NCI-H1417 treated with DMSO at 0.1 percent for 48 hours (cell line): ENCODE data around the gene LIN7B.
"Not testable (repeated sequence)": the region's sequence is repeated elsewhere in the genome, so short reads cannot be mapped to it uniquely, and the experiment has no call there.

Experiments
- DNase-seq: peaks from one replicate; lab custom pipeline; 2025; lab: John Stamatoyannopoulos, UW

Gene LIN7B

DNA sequence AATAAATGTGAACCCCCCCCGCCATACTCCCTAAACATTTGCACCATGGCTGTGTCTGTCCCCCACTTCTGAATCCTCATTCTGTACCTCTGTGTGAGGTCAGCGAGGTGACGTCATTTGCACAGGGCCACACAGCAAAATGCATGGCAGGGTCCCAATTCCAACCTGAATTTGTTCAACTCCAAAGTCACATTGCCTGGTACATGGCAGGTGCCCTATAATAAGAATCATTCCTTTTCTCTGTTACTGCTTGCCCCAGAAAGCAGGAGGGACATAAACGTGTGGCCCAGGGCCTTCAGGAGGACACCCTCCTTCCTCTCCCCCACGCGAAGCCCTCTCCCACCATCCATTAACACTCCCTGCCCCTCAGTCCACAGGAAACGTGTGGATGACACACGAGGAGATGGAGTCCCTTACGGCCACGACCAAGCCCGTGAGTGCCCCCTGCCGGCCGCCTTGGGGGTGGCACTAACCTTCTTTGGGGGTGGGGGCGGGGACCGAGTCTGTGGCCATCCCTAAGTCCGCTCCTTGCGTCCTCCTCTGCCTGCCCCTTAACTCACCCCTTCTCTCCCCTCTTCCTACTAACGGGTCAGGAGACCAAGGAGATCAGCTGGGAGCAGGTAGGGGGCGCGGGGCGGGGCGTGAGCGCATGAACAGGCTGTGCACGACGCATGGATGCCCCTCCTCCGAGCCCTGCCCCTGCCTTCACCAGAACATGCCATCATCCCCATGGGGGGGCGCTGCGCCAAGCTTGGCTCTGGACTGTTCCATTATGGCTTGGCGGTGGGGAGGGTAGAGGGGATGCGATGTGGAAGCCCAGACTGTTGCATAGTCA, 31.6 kb downstream of the LIN7B start:
- DNase-seq = no peak

DNA sequence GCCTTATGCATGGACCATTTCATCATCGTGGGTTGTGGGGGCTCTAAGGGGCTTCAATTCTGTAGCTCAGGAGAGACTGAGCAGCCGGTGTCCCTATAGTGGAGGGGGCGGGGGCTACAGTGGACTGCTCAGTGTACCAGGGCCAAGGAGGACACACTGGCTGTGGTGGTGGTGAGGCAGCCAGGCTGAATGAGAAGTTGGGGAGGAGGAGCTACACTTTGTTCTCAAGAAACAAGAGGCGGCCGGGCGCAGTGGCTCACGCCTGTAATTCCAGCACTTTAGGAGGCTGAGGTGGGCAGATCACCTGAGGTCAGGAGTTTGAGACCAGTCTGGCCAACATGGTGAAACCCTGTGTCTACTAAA, 32.2 kb downstream of the LIN7B start:
- DNase-seq = not testable (repeated sequence)

- no peak for DNase-seq
These were observed 34.0 kb downstream of the LIN7B start for GRCh38 chr19:49148044-49148682.

DNA sequence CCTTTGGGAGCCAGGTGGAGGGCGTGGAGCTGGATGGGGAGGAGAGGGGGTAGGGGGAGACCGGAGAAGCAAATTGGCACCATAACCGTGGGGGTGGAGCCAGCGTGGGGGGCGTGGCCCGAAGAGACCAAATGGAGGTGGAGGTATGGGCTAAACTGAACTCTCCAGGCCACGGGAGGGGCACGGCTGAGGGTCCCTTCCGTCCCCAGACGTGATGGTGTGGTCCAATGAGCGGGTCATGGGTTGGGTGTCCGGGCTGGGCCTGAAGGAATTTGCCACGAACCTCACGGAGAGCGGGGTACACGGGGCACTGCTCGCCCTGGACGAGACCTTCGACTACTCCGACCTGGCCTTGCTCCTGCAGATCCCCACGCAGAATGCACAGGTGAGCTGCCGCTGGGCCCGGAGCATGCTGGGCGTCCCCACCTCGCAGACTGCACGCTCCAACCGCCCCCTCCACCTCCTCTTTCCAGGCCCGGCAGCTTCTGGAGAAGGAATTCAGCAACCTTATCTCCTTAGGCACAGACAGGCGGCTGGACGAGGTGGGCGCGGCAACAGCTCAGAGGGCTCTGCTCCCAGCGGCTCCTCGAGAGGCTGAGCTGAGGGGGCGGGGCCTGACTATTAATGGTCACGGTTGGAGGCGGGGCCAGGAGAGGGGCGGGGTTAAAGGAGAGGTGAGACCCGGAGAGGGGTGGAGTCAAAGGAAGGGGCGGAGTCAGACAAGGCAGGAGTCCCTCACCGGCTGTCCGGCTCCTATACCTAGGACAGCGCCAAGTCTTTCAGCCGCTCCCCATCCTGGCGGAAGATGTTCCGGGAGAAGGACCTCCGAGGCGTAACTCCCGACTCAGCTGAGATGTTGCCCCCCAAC, 34.8 kb downstream of the LIN7B start:
- peak; percentile 67 for DNase-seq

GRCh38 chr19:49149652-49150105, 35.5 kb downstream of the LIN7B start:
- no peak for DNase-seq

- peak; percentile 69 for DNase-seq
These were observed 36.2 kb downstream of the LIN7B start for GRCh38 chr19:49150106-49150943.

DNA sequence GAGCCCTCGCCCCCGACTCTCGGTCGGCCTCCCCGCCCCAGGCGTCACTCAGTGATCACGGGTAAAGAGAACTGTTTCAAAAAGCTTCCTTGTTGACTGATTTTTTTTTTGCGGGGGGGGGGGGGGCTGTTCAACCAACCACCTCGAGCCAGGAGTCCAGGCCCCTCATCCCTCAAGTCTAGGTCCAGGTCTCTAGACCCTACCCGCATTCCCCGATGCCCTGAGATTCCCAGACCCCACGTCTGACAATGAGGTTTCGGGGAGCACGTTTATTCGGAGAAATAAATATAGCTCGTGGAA, 36.7 kb downstream of the LIN7B start:
- no peak for DNase-seq

- peak; percentile 83 for DNase-seq
These were observed 37.3 kb downstream of the LIN7B start for GRCh38 chr19:49151267-49152118.

- no peak for DNase-seq
These were observed 38.0 kb downstream of the LIN7B start for GRCh38 chr19:49152119-49152550.

DNA sequence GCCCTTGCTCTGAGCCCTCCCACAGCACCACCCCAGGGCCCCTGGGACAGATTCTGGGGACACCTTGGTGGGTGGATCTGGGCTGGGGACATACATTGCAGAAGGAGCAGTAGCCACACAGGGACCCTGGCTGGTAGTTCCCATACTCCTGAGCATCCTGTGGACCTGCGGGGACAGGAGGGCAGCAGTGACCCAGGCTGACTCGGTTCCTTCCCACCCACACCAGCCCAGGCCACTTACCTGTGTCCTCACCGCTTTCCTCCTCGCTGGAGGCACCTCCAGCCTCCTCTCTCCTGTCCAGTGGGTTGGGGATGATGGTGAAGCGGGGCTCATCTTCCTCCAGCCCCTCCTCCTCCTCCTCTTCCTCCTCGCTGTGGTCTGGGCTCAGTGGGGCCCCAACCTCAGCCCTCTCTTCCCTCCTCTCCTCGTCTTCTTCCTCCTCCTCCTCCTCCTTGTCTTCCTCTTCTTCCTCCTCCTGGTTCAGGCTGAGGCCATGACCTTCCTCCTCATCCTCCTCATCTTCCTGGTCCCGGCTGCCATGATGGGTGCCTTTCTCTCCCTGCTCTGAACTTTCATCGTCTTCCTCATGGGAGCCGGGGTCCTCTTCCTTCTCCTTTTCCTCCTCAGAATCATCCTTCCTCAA, 39.1 kb downstream of the LIN7B start:
- DNase-seq = no peak

DNA sequence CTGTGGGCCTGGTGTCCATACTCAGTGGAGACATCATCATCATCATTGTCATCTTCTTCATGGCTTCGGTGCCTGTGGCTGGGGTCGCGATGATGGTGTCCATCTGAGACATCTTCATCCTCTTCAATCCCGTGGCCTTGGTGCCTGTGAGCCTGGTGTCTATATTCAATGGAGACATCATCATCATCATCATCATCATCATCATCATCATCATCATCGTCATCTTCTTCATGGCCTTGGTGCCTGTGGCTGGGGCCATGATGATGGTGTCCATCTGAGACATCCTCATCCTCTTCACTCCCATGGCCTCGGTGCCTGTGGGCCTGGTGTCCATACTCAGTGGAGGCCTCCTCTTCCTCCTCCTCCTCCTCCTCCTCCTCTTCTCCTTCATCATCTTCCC, 40.1 kb downstream of the LIN7B start:
- no peak for DNase-seq

DNA sequence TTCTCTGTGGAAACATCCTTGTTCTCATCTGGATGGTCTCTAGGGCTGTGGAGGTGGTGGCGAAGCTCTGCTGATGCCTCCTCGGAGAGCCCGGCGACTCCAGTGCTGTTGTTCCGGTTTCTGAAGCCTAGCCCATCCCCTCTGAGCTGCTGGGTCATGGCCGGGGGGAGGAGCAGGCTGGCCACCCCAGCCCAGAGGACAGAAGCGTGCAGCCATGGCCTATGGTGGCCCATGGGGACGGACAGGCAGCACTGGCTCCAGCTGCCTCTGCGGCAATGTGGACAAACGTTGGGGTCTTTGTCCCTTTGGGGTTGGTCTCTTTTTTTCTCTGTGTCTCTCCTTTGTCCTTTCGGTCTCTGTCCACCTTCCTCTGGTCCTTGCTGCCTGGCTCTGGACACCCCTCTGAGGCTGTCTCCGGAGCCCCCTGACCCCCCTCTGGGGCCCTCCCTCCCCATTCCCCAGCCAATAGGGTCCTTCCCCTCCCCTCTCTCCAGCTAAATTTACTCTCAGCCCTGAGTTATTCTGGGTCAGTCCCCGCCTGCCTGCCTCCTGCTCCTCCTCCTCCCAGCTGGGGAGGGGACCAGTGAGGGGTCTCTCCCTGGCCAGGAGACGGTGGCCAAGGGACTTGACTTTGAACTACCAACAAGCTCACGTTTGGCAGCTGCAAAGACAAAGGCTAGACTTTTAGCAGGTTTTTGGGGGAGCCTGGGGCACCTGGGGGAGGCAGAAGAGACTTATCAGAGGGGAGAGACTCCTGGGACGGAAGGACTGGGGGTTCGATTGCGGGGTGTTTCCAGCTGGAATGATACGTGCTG, 41.0 kb downstream of the LIN7B start, which contains the start of gene HRC:
TSS of gene HRC (minus strand) at position 392 of the 815 bp plus-strand sequence. CDS start at position 233, 159 bp downstream.
- DNase-seq = no peak

GRCh38 chr19:49155820-49156346, 41.7 kb downstream of the LIN7B start:
- no peak for DNase-seq

- peak; percentile 18 for DNase-seq
These were observed 43.5 kb downstream of the LIN7B start, which contains the start of gene TRPM4 for GRCh38 chr19:49157445-49158224. TSS of gene TRPM4 (plus strand) at chr19:49157792. CDS start at chr19:49157867, 75 bp downstream.

GRCh38 chr19:49160450-49161189, 46.5 kb downstream of the LIN7B start:
- no peak for DNase-seq

GRCh38 chr19:49161987-49162386, 47.8 kb downstream of the LIN7B start:
- no peak for DNase-seq

GRCh38 chr19:49165111-49165750, 51.1 kb downstream of the LIN7B start:
- DNase-seq = no peak
